AG20443 (cell line): ENCODE measurements around the gene PLP2.
"Not testable (repeated sequence)": the region's sequence is repeated elsewhere in the genome, so short reads cannot be mapped to it uniquely, and the experiment has no call there.

Experiments
- DNase-seq: peaks from one replicate; pipeline ENCODE4 v3.0.0; 2012; ENCODE audit warnings: low spot score, mixed read lengths

The PLP2 gene

GRCh38 chrX:49171752-49172279 lies at the start of gene PLP2:
Gene PLP2 (plus strand): TSS chrX:49171898. CDS start chrX:49172001, 103 bp downstream.
- peak; percentile 51 for DNase-seq

GRCh38 chrX:49122499-49122898 lies 49.2 kb upstream of the PLP2 start:
- DNase-seq = no peak

- DNase-seq = not testable (repeated sequence)
These were observed 43.9 kb upstream of the PLP2 start for GRCh38 chrX:49127742-49128258.

GRCh38 chrX:49129427-49129826 lies 42.3 kb upstream of the PLP2 start:
- no peak for DNase-seq

- not testable (repeated sequence) for DNase-seq
These were observed 39.4 kb upstream of the PLP2 start for GRCh38 chrX:49132275-49132674.

- no peak for DNase-seq
These were observed 37.9 kb upstream of the PLP2 start for GRCh38 chrX:49133759-49134158.

GRCh38 chrX:49137492-49137891 lies 34.2 kb upstream of the PLP2 start:
- DNase-seq = no peak

GRCh38 chrX:49139713-49140112 lies 32.0 kb upstream of the PLP2 start:
- DNase-seq = no peak

- DNase-seq = not testable (repeated sequence)
These were observed 29.4 kb upstream of the PLP2 start for GRCh38 chrX:49142264-49142663.

- DNase-seq = not testable (repeated sequence)
These were observed 28.5 kb upstream of the PLP2 start for GRCh38 chrX:49143154-49143553.

- DNase-seq = no peak
These were observed 24.4 kb upstream of the PLP2 start for GRCh38 chrX:49147282-49147681.

GRCh38 chrX:49147936-49148335 lies 23.8 kb upstream of the PLP2 start:
- DNase-seq = no peak

- DNase-seq = not testable (repeated sequence)
These were observed 23.2 kb upstream of the PLP2 start for GRCh38 chrX:49148390-49149100.

- not testable (repeated sequence) for DNase-seq
These were observed 22.4 kb upstream of the PLP2 start for GRCh38 chrX:49149291-49149690.

GRCh38 chrX:49153467-49153866 lies 18.2 kb upstream of the PLP2 start:
- no peak for DNase-seq

- peak; percentile 49 for DNase-seq
These were observed 16.3 kb upstream of the PLP2 start for GRCh38 chrX:49155243-49155899.

- DNase-seq = peak; percentile 91
These were observed 15.5 kb upstream of the PLP2 start for GRCh38 chrX:49155900-49156837.

- no peak for DNase-seq
These were observed 14.5 kb upstream of the PLP2 start for GRCh38 chrX:49157194-49157593.

- DNase-seq = no peak
These were observed 10.8 kb upstream of the PLP2 start for GRCh38 chrX:49160908-49161307.

GRCh38 chrX:49161632-49162031 lies 10.1 kb upstream of the PLP2 start:
- no peak for DNase-seq

- no peak for DNase-seq
These were observed 9.1 kb upstream of the PLP2 start, which contains the start of gene MAGIX for GRCh38 chrX:49162620-49163019. Gene MAGIX (plus strand): TSS chrX:49162758. CDS start chrX:49162890, 132 bp downstream.
